H7 (cell line): Measurements from ENCODE around the gene RIN3. TPM values are rescaled to one million over a fixed set of nuclear protein-coding genes. Genes with fewer than 3 reads are reported as not detected.

Experiments
- DNase-seq: peaks from one replicate; pipeline ENCODE4 v3.0.0; 2012
- H3K27me3 ChIP-seq: 2 replicates; pipeline ENCODE4 v1.6.0; 2011; ENCODE audit warnings: mild to moderate bottlenecking, low read length; ENCODE audit not compliant: control insufficient read depth, insufficient read depth
- H3K36me3 ChIP-seq: replicated peaks from 2 replicates; pipeline ENCODE4 v1.5.1; 2011; ENCODE audit warnings: low read length; ENCODE audit not compliant: control insufficient read depth, insufficient read depth
- H3K4me3 ChIP-seq: 2 replicates; pipeline ENCODE4 v1.5.1; 2011; ENCODE audit warnings: low read depth, mild to moderate bottlenecking, control low read depth, low read length, moderate library complexity; ENCODE audit not compliant: insufficient read depth
- total RNA-seq: library from RNA; depleted of rRNA; stranded (reverse); fragments of >200 nt; shearing (Covaris generic); gene quantifications from 2 replicates; pipeline ENCODE4 v1.2.3, GENCODE V29; 2014; rRNA removed

The RIN3 gene, protein sequence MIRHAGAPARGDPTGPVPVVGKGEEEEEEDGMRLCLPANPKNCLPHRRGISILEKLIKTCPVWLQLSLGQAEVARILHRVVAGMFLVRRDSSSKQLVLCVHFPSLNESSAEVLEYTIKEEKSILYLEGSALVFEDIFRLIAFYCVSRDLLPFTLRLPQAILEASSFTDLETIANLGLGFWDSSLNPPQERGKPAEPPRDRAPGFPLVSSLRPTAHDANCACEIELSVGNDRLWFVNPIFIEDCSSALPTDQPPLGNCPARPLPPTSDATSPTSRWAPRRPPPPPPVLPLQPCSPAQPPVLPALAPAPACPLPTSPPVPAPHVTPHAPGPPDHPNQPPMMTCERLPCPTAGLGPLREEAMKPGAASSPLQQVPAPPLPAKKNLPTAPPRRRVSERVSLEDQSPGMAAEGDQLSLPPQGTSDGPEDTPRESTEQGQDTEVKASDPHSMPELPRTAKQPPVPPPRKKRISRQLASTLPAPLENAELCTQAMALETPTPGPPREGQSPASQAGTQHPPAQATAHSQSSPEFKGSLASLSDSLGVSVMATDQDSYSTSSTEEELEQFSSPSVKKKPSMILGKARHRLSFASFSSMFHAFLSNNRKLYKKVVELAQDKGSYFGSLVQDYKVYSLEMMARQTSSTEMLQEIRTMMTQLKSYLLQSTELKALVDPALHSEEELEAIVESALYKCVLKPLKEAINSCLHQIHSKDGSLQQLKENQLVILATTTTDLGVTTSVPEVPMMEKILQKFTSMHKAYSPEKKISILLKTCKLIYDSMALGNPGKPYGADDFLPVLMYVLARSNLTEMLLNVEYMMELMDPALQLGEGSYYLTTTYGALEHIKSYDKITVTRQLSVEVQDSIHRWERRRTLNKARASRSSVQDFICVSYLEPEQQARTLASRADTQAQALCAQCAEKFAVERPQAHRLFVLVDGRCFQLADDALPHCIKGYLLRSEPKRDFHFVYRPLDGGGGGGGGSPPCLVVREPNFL
- 0.15 and 0.76 TPM in 2 replicates for total RNA-seq

DNA sequence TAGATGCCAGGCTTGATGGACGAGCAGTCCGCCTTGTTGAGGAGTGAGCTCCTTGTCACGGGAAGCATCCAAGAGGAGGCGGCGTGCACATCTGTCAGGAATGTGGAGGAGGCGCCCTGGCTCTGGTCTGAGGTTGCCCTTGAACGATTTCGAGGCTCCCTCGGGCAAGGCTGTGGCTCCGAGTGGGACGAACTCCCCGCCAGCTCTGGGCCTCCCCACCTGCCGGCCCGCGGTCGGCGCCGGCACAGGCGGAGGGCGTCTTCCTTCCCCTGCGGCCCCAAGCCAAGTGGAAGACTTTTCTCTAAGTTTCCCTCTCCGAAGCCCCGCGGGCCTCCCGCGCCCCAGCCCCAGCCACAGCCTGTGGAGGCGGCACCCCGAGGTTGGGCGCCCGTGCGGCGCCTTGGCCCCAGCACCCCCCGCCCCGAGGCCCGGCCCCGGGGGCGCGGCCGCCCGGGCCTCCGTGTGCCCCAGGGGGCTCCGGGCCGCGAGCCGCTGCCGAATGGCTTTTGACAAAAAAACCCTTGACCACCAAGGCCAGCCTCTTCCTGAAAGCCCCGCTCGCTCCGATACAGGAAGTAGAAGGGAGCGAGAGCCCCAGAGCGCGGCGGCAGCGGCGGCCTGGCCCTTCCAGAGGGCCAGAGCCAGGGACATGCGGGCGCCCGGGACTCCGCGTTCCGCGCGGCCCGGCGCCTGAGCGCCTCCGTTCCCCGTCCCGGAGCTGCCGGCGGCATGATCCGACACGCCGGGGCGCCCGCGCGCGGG lies at the start of gene RIN3:
Gene RIN3 (plus strand): TSS at position 578 of the 762 bp plus-strand sequence. CDS start 152 bp downstream, at position 730.
- Histone ChIP-seq H3K4me3 (peak within 1 kb of the TSS; percentile 52), H3K36me3 (no peaks in the 10 kb centered on the region), H3K27me3 (peaks cover 33% of the 10 kb centered on the region)
- peak; percentile 89 for DNase-seq

GRCh38 chr14:92464156-92464555 lies 49.4 kb upstream of the RIN3 start:
- DNase-seq = no peak
- no peaks in the 10 kb centered on the region; the same call in 1 of the 2 replicates for H3K36me3 ChIP-seq
- H3K27me3 ChIP-seq = no peaks in the 10 kb centered on the region
- H3K4me3 ChIP-seq = no peak overlapping the region

DNA sequence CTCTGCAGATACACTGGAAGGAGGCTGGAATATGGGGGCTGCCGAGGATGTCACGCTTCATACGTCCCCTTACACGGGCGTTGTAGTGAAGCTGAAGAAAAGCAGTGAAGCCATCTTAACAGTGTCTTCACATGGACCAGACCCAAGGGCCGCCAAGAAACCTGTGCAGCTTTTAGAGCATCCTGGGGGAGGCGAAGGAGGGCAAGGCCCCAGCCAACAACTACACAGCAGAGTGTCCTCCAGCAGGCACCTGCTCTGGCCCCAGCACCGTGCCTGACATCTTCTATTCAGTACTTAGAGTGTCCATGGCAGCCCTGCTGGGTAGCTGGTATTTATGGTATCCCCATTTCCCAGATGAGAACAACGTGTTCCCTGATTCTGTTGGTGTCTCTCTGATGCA lies 48.9 kb upstream of the RIN3 start:
- H3K4me3 ChIP-seq = no peak overlapping the region
- H3K27me3 ChIP-seq = no peaks in the 10 kb centered on the region
- no peaks in the 10 kb centered on the region; the same call in 1 of the 2 replicates for H3K36me3 ChIP-seq
- DNase-seq = no peak

DNA sequence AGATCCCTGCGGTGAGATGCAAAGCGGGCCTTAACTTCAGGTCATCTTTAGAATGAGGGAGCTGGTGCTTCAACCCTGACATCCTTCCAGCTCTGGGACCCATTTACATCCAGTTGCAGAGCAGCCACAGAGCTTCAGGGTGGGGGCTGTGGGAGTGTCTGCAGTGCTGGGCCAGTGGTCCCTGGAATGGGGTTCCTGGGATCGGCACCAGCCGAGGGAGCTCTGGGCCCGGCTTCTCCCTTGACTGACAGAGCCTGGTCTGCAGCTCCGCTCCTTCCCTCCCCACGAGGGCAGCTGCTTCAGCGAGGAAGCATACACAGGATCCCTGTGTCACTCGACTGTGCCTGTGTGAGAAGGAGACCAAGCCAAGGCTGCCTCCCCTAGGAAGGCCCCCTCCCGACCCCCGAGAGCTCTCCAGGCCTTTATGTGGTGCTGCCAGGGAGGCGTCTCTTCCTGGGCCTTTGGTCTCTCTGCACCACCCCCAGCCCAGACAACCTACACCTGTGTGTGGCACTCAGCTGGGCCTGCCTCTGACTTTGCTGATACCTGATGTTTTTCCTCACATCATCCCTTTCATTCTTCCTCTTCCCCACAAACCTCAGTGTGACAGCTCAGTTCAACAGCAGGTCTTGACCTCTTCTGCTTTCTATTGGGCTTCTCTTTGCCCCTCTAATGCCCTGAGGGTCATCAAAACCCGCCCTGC lies 48.1 kb upstream of the RIN3 start:
- no peak for DNase-seq
- Histone ChIP-seq H3K4me3 (no peak overlapping the region), H3K36me3 (no peaks in the 10 kb centered on the region; the same call in 1 of the 2 replicates), H3K27me3 (no peaks in the 10 kb centered on the region)

DNA sequence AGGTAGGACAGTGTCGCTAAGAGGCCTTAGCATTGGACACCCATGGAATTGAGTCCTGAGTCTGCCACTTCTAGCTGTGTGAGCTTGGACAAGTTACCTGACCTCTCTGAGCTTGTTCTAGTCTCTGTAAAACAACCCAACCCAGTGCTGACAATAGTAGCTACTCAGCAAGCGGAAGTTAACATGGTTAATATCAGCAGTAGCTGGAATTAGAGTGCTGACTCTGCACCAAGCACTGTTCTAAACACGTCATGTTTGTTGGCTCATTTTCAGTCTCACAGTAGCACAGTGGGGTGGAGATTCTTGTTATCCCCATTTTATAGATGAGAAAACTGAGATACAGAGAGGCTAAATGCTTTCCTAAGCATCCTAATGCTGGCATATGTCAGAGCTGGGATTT lies 47.5 kb upstream of the RIN3 start:
- no peak for DNase-seq
- Histone ChIP-seq H3K36me3 (no peaks in the 10 kb centered on the region; the same call in 1 of the 2 replicates), H3K4me3 (no peak overlapping the region), H3K27me3 (no peaks in the 10 kb centered on the region)

DNA sequence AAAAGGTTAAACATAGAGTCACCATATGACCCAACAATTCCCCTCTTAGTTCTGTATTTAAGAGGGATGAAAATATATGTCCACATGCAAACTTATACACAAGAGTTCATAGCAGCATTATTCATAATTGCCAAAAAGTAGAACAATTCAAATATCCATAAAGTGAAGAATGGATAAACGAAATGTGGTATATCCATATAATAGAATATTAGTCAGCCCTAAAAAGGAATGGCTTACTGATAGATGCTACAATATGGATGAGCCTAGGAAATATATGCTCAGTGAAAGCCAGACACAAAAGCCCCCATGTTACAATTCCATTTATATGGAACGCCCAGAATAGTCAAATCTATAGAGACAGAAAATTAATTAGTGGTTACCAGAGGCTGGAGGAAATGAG lies 44.1 kb upstream of the RIN3 start:
- Histone ChIP-seq H3K36me3 (no peaks in the 10 kb centered on the region; the same call in 1 of the 2 replicates), H3K4me3 (no peak overlapping the region), H3K27me3 (no peaks in the 10 kb centered on the region)
- no peak for DNase-seq

DNA sequence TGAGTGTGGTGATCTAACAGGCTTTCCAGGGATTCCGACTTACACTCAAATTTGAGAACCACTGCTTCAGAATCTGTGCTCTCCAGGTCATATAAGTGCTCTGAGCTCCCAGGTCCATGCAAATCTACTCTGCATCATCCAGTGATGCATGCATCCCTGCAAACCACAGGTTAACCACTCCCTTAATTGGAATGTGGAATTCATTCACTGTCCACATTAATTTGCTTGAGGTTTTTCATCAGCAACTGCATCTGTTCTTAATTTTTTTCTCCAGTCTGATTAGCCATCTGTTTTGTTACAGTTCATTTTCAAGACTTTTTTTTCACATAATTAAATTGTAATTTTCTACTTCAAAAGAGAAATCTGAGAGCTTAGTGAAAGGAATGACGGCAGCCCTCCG lies 43.4 kb upstream of the RIN3 start:
- DNase-seq = no peak

GRCh38 chr14:92470811-92471210 lies 42.8 kb upstream of the RIN3 start:
- no peak for DNase-seq
- H3K36me3 ChIP-seq = no peaks in the 10 kb centered on the region; the same call in 1 of the 2 replicates
- no peak overlapping the region for H3K4me3 ChIP-seq
- H3K27me3 ChIP-seq = no peaks in the 10 kb centered on the region

More for the DNA sequence above, 43.4 kb upstream of the RIN3 start:
- no peaks in the 10 kb centered on the region; the same call in 1 of the 2 replicates for H3K36me3 ChIP-seq
- no peaks in the 10 kb centered on the region for H3K27me3 ChIP-seq
- H3K4me3 ChIP-seq = no peak overlapping the region

DNA sequence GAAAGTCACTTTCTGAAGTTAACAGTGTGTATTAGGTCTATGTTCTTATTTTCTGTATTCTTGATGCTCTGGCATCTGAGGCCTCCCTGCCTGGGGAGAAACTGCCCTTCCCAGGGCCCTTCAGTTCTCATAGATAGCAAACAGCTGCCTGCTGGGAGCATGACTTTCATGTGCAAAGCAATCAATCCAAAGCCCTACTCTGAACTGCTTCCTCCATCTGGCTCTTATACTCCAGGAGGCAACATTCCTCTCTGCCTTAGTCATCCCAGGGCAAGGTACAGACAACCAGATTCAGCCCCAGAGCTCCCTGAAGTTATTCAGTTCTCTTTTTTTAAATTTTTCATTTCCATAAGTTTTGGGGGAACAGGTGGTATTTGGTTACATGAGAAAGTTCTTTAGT lies 41.7 kb upstream of the RIN3 start:
- Histone ChIP-seq H3K36me3 (no peaks in the 10 kb centered on the region), H3K4me3 (no peak overlapping the region), H3K27me3 (no peaks in the 10 kb centered on the region)
- DNase-seq = peak; percentile 81

- DNase-seq = no peak
- no peak overlapping the region for H3K4me3 ChIP-seq
- no peaks in the 10 kb centered on the region for H3K36me3 ChIP-seq
- H3K27me3 ChIP-seq = no peaks in the 10 kb centered on the region
Measured at GRCh38 chr14:92472860-92473259, 40.7 kb upstream of the RIN3 start.

DNA sequence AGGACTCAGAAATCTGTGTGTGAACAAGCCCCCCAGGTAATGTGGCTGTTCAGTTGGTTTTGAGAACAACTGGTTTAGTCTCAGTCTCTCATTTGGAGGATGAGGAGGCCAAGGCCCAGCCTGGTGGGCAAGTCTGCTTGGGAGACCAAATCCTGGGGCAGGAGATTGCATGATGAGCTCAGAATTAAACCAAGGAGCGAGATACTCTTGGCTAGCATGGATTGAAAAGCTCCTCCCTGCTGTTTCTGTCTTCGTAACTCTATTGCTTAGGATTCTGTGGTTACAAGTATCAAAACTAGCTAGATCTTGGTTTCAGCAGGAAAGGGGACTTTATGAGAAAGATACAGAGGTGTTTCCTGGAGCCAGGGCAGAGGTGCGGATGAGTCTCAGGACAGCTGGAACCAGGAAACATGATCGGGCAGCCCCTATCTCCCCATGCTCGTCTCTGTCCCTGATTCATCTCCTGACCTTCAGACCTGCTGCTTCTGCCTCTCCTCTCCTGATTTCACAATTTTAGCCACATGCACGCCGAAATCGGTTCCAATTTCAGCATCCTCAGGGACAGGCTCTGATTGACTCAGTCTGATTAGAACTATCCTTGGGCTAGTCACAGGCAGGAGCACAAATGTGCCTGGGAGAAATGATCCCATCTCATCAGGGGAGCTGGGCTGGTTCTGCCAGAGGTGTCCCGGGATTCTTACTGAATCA lies 40.2 kb upstream of the RIN3 start:
- Histone ChIP-seq H3K27me3 (no peaks in the 10 kb centered on the region), H3K36me3 (no peaks in the 10 kb centered on the region), H3K4me3 (no peak overlapping the region)
- DNase-seq = no peak

GRCh38 chr14:92473969-92474535 lies 39.5 kb upstream of the RIN3 start:
- no peak for DNase-seq
- H3K27me3 ChIP-seq = no peaks in the 10 kb centered on the region

DNA sequence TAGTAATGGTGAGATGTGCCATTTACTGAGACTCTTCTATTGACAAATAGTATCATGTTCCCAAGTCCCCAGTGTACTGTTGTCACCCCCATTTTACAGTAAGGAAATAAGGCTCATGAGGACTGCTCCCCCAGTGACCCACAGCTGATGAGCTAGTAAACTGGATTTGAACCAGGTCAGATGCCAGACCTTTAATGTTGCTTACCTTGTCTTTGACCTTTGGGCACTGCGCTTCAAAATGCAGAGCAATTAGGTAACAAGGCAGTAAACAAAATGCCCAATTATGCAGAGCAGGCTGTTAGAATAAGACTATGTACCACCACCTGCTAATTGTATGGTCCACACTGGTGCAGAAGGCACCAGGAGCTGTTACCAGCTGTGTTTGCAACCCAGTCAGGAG lies 38.5 kb upstream of the RIN3 start:
- Histone ChIP-seq H3K36me3 (no peaks in the 10 kb centered on the region), H3K27me3 (no peaks in the 10 kb centered on the region), H3K4me3 (no peak overlapping the region)
- DNase-seq = no peak

More at GRCh38 chr14:92473969-92474535, 39.5 kb upstream of the RIN3 start:
- Histone ChIP-seq H3K4me3 (no peak overlapping the region), H3K36me3 (no peaks in the 10 kb centered on the region)
